ENCODE data around the gene NKIRAS2. TPM values are rescaled to one million over a fixed set of nuclear protein-coding genes. Genes with fewer than 3 reads are reported as not detected.

Gene NKIRAS2
- total and polyA plus RNA-seq, 2 of the 13 experiments (the other 11 are each of a cell fraction or from before 2014, with no cell fraction given), result 27.9 to 42.0 TPM

- TF ChIP-seq SIN3A (IDR thresholded peaks at IDR 0.05; ENCODE audit: borderline replicate concordance, low read depth, low read length), result peak; percentile 74; the same call in 1 of the 2 replicates
- no peak for TF ChIP-seq PRPF4 (IDR thresholded peaks at IDR 0.05; ENCODE audit: low read depth, low read length, poor library complexity, severe bottlenecking)
- TF ChIP-seq TEAD3 (CRISPR knock-in tag; optimal IDR thresholded peaks at IDR 0.05; ENCODE audit: borderline replicate concordance), result peak; percentile 30
- no peak for TF ChIP-seq ATF7 (IDR thresholded peaks at IDR 0.05)
- peak; percentile 77 for TF ChIP-seq ATF7 (CRISPR knock-in tag; IDR thresholded peaks at IDR 0.05)
- TF ChIP-seq TGIF2 (CRISPR knock-in tag; IDR thresholded peaks at IDR 0.05), result no peak
- peak; percentile 89; the same call in 1 of the 2 replicates for TF ChIP-seq ZNF816 (CRISPR knock-in tag; IDR thresholded peaks at IDR 0.05; ENCODE audit: borderline replicate concordance)
- TF ChIP-seq MED1 (CRISPR knock-in tag; IDR thresholded peaks at IDR 0.05), result peak; percentile 84
- no peak for TF ChIP-seq SP1 (IDR thresholded peaks at IDR 0.05)
- TF ChIP-seq SP1 (CRISPR knock-in tag; IDR thresholded peaks at IDR 0.05), result peak; percentile 76
- TF ChIP-seq SALL1 (CRISPR knock-in tag; IDR thresholded peaks at IDR 0.05), result peak; percentile 85
- TF ChIP-seq ZNF34 (CRISPR knock-in tag; IDR thresholded peaks at IDR 0.05; ENCODE audit: borderline replicate concordance), result peak; percentile 99
- TF ChIP-seq MEF2D (CRISPR knock-in tag; IDR thresholded peaks at IDR 0.05), result peak; percentile 76; the same call in 1 of the 2 replicates
- peak; percentile 60; the same call in 1 of the 2 replicates for TF ChIP-seq ZNF619 (CRISPR knock-in tag; IDR thresholded peaks at IDR 0.05)
- TF ChIP-seq ZNF280B (CRISPR knock-in tag; IDR thresholded peaks at IDR 0.05; ENCODE audit: borderline replicate concordance), result peak; percentile 95; the same call in 1 of the 2 replicates
- TF ChIP-seq ZNF646 (CRISPR knock-in tag; IDR thresholded peaks at IDR 0.05), result no peak
- no peak for TF ChIP-seq MTA3 (CRISPR knock-in tag; IDR thresholded peaks at IDR 0.05)
- TF ChIP-seq JARID2 (CRISPR knock-in tag; IDR thresholded peaks at IDR 0.05; ENCODE audit: insufficient replicate concordance), result peak; percentile 84
- peak; percentile 78 for TF ChIP-seq PTBP1 (IDR thresholded peaks at IDR 0.05; ENCODE audit: low read depth, low read length, poor library complexity, severe bottlenecking)
- TF ChIP-seq CAMTA2 (CRISPR knock-in tag; IDR thresholded peaks at IDR 0.05; ENCODE audit: borderline replicate concordance), result 0 out of 2 replicates have a peak, but pooled peaks have one; percentile 66
Observed at GRCh38 chr17:42016941-42017865, 2.7 kb upstream of the NKIRAS2 start, which contains the start of gene DNAJC7 (continued).

All from HepG2 (cell line).